Muscle of arm (tissue), 12 donors: ENCODE data around the gene PLA2R1. TPM values are rescaled to one million over a fixed set of nuclear protein-coding genes. Genes with fewer than 3 reads are reported as not detected.

Source experiments
- DNase-seq: peaks from one replicate; pipeline ENCODE4 v3.0.0-alpha.2; 2013
- polyA plus RNA-seq, 12 donors: library from polyadenylated mRNA; unstranded; fragments of 120-200 nt; gene quantifications; one replicate each; pipeline ENCODE4 v1.2.1, GENCODE V29; 2013; ENCODE audit not compliant: insufficient read length in 12 of 12

Gene PLA2R1
- polyA plus RNA-seq, 12 donors: 0.91 to 10.6 (median 1.8) TPM; not detected in 1

- no peak for DNase-seq
These were observed 28.6 kb downstream of the PLA2R1 start for GRCh38 chr2:160033732-160034392.

GRCh38 chr2:160029270-160029628 is 33.2 kb downstream of the PLA2R1 start:
- no peak for DNase-seq

- DNase-seq: peak; percentile 43
These were observed 33.8 kb downstream of the PLA2R1 start for GRCh38 chr2:160028431-160029269.

- no peak for DNase-seq
These were observed 40.3 kb downstream of the PLA2R1 start for GRCh38 chr2:160022162-160022561.

- DNase-seq: no peak
These were observed 42.9 kb downstream of the PLA2R1 start for GRCh38 chr2:160019374-160020090.

- no peak for DNase-seq
These were observed 46.7 kb downstream of the PLA2R1 start for GRCh38 chr2:160015746-160016145.

GRCh38 chr2:160014227-160014626 is 48.2 kb downstream of the PLA2R1 start:
- no peak for DNase-seq

- no peak for DNase-seq
These were observed 51.9 kb downstream of the PLA2R1 start for GRCh38 chr2:160010361-160011145.

GRCh38 chr2:160007111-160007510 is 55.3 kb downstream of the PLA2R1 start:
- DNase-seq: no peak

GRCh38 chr2:160006475-160006874 is 55.9 kb downstream of the PLA2R1 start:
- DNase-seq: peak; percentile 8

GRCh38 chr2:160005908-160006307 is 56.5 kb downstream of the PLA2R1 start:
- DNase-seq: no peak

- no peak for DNase-seq
These were observed 56.9 kb downstream of the PLA2R1 start for GRCh38 chr2:160005476-160005875.

- no peak for DNase-seq
These were observed 63.5 kb downstream of the PLA2R1 start for GRCh38 chr2:159998961-159999360.

- DNase-seq: no peak
These were observed 64.2 kb downstream of the PLA2R1 start for GRCh38 chr2:159998243-159998642.

- no peak for DNase-seq
These were observed 65.4 kb downstream of the PLA2R1 start for GRCh38 chr2:159996792-159997546.

- DNase-seq: no peak
These were observed 67.4 kb downstream of the PLA2R1 start for GRCh38 chr2:159995038-159995437.

GRCh38 chr2:159989249-159989648 is 73.2 kb downstream of the PLA2R1 start:
- no peak for DNase-seq

- DNase-seq: no peak
These were observed 73.9 kb downstream of the PLA2R1 start for GRCh38 chr2:159988412-159988970.

- no peak for DNase-seq
These were observed 75.2 kb downstream of the PLA2R1 start for GRCh38 chr2:159987181-159987580.

GRCh38 chr2:159985656-159986055 is 76.8 kb downstream of the PLA2R1 start:
- no peak for DNase-seq

- DNase-seq: no peak
These were observed 78.4 kb downstream of the PLA2R1 start for GRCh38 chr2:159984034-159984433.
